ENCODE measurements around the gene GNAT1.

Gene GNAT1

DNA sequence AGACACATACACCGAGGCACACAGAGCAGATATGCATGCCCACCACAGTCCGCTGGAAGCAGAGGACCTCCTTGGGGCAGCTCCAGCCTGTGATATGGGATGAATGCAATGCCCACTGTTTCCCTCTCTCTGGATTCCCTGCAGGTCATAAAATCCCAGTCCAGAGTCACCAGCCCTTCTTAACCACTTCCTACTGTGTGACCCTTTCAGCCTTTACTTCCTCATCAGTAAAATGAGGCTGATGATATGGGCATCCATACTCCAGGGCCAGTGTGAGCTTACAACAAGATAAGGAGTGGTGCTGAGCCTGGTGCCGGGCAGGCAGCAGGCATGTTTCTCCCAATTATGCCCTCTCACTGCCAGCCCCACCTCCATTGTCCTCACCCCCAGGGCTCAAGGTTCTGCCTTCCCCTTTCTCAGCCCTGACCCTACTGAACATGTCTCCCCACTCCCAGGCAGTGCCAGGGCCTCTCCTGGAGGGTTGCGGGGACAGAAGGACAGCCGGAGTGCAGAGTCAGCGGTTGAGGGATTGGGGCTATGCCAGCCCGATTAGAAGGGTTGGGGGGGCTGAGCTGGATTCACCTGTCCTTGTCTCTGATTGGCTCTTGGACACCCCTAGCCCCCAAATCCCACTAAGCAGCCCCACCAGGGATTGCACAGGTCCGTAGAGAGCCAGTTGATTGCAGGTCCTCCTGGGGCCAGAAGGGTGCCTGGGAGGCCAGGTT is at the start of gene GNAT1:
GNAT1 (plus strand) TSS at position 675 of the 725 bp plus-strand sequence. CDS start 116 bp downstream, outside the sequence.
- peak; percentile 41 to 48 for DNase-seq

DNA sequence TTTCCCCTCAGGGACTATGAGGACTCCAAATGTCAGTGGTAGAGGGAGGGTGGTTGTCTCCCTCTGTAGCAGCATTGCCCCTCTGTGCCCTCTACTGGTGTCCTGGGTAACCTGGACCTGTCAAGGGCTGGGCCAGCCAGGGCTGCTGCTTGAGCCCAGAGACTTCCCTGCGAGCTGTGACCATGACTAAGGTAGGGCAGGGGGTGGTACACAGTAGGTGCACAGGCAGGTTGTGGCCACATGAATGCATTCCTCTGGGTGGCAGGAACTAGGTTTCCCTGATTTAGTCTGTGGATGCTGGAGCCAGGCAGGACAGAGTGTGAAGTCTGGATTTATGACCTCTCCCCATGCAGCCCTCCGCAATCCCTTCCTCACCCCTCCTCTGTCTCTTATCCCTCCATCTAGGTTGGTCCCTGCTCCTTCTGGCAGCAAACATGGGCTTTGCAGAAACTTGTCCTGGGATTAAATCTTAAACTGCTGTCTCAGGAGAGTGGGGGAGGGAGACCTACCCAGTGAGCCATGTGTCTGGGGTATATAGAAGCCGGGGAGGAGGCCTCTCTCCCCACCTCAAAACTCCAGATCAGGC is 45.0 kb upstream of the GNAT1 start:
- DNase-seq, result no peak

- DNase-seq, result no peak
These were observed 44.4 kb upstream of the GNAT1 start for GRCh38 chr3:50147016-50147415.

DNA sequence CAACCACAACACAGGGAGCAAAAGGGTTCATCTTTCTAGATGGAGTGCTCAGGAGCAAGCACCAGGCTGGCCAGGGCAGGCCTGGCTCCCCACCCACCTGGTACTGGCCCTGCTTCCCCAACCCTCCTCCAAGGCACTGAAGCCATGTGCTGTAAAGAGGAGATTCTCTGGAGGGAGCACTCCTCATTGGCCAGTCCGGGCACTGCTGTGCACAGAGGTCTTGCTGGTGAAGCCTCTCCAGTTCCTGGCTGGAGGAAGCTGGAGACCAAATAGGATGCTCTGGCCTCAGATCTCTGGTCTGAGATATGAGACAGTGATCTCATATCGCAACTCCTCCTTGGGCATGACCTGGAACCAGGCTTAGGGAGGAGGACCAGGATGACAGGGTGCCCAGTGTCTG is 44.0 kb upstream of the GNAT1 start:
- no peak for DNase-seq

- DNase-seq, result no peak
These were observed 43.5 kb upstream of the GNAT1 start for GRCh38 chr3:50147861-50148260.

- no peak for DNase-seq
These were observed 41.0 kb upstream of the GNAT1 start for GRCh38 chr3:50150404-50150750.

DNA sequence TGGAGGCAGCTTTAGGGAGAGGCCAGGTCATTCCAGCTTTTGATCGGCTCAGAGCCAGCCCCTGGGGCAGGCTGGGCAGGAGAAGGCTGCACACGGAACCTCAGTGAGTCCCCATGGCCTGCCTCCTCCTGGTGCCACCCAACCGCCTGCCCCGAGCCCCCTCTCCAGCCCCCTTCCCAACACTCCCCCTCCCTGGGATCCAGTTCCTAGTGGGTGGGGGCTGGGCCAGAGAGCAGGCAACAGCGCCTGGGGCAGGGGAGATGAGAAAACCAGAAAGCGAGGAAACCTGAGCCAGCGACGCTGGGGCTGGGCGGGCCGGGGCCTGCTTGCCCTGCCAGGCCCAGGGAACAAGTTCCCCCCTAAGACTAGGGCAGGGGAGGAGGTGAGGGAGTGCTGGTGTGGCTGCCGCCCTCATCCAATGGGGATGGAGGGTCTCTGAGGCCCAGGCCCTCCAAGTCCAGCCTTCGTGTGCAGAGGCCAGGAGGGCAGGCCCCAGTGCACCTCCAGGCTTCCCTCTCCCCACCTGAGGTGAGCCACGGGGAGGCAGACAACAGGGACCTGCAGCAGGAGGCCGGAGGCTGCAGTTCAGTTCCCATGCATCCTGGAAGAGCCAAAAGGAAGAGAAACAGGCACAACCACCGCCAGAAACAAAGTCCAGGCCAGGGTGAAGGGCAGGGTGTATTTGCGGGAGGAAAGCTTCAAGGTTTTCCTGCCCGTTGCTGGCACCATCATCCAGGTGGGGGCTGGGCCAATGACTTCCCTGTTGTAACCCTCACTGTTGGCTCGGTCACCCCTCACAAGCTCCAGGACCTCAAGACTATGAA is 40.3 kb upstream of the GNAT1 start:
- DNase-seq, result no peak

DNA sequence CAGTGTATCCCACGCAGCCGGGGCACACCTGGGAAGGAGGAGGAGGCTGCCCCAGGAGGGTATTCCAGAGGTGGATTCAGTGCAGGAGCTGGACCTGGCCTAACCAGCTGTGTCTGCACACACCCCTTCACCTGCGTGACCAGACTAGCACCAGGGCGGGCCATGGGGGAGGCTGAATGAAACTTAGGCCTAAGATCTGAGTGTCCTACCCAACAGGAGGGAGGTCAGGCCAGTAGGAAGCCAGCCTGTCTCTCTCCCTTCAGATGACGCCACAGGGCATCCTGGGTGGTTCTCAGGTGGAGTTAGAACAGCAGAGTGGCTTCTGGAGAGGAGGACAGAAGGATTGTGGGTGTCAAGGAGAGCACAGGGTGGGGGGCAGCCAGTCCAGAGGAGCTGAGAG is 39.7 kb upstream of the GNAT1 start:
- no peak for DNase-seq

GRCh38 chr3:50153782-50154475 is 37.5 kb upstream of the GNAT1 start:
- DNase-seq, result no peak

DNA sequence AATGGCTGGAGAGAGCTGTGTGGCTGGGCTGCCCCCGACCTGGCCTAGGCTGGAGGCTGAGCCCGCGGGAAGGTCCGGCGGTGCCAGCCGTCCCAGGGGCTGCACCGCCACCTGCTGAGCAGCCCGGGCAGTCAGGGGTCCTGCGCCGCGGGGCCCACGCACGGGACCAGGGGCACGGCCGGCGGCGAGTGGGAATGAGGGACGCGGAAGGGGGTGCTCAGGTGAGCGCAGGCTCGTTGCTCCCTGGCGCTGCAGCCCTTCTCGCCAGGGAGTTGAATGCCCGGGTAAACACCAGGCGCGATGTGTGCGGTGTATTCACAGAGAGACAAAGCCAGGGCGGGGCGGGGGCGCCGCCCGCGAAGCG is 37.0 kb upstream of the GNAT1 start:
- peak; percentile 27 to 51 for DNase-seq

GRCh38 chr3:50154840-50155490 is 36.4 kb upstream of the GNAT1 start, which contains the start of gene SEMA3F:
Gene SEMA3F (plus strand): TSS chr3:50155324. CDS start chr3:50159623, 4,299 bp downstream.
- DNase-seq, result peak; percentile 34 to 51

DNA sequence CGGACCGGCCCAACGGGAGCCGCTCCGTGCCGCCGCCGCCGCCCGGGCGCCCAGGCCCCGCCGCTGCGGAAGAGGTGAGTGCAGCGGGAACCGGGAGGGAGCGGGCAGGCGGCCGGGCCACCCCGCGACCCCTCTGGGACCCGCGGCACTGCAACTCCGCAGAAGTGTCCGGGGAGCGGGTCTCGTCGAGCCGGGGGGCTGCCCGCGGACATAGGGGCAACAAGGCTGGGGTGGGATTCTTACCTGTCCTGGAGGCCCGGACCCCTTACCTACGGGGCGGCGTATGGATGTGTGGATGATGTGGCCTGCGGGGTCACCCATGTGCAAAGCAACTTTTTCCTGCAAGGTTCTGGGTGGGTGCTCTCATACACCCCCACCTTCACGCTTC is 35.9 kb upstream of the GNAT1 start:
- DNase-seq, result no peak

GRCh38 chr3:50155891-50156290 is 35.5 kb upstream of the GNAT1 start:
- DNase-seq, result no peak

DNA sequence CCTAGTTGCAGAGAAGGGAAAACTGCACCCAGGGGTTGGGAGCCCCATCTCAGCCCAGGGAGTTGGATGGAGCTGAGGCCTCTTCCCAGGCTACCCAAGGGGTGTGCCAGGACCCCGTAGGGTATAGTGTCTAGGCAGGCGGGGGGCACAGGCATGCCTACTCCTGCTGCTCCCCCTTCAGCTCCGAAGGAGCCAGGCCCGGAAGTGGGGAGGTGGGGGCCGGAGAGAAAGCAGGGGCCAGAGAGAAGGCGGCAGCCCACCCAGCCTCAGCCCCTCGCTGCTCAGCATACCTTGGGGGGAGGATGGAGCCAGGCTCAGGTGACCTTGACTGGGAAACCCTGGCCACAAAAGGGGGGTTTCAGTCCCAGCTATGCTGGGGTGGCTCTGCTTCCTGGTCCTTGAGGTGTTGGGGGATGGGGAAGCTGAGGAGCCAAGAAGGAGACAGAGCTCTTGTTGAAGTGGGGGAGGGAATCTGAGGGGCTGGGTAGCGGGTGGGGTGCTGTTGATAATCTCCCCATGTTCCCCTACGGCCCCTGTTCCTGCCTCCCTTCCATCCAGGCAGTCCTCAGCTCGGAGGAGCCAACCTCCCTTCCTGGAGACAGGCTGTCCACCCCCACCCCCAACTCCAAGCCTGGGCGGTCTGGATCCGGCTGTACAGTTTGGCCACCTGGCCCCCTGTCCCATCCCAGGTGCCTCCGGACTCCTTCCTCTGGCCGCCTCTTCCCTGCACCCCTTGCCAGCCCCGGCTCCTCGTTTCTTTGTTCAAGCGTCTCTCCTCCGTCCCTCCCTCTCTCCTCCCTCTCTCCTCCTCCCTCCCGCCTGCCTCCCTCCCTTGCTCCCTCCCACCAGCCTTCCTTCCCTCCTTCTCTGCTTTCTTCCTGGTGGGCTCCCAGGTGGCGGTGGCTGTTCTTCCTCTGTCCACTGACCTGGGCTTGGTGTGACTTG is 34.6 kb upstream of the GNAT1 start:
- no peak for DNase-seq

GRCh38 chr3:50157827-50158529 is 33.4 kb upstream of the GNAT1 start:
- no peak for DNase-seq

GRCh38 chr3:50158530-50159146 is 32.8 kb upstream of the GNAT1 start:
- no peak for DNase-seq

DNA sequence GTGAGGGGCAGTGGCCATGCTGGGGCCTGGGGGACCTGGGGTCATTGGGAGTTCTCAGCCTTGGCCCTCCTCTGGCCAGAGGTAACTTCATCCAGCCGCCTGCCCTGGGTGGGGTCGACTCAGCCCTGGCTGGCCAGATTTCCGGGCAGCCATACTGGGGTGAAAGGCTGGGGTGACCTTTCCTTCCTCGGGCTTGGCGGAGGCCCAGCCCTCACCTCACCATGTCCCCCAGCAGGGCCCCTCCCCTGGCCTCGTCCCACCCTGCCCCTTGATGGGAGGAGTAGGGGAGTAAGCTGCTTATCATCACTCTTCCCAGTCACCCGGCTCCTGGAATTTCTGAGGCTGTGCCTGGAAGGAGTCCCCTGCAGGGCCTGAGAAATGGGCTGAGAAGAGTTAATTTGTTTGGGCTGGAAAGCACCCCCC is 30.8 kb upstream of the GNAT1 start:
- no peak for DNase-seq

GRCh38 chr3:50161320-50161719 is 30.1 kb upstream of the GNAT1 start:
- DNase-seq, result no peak

DNA sequence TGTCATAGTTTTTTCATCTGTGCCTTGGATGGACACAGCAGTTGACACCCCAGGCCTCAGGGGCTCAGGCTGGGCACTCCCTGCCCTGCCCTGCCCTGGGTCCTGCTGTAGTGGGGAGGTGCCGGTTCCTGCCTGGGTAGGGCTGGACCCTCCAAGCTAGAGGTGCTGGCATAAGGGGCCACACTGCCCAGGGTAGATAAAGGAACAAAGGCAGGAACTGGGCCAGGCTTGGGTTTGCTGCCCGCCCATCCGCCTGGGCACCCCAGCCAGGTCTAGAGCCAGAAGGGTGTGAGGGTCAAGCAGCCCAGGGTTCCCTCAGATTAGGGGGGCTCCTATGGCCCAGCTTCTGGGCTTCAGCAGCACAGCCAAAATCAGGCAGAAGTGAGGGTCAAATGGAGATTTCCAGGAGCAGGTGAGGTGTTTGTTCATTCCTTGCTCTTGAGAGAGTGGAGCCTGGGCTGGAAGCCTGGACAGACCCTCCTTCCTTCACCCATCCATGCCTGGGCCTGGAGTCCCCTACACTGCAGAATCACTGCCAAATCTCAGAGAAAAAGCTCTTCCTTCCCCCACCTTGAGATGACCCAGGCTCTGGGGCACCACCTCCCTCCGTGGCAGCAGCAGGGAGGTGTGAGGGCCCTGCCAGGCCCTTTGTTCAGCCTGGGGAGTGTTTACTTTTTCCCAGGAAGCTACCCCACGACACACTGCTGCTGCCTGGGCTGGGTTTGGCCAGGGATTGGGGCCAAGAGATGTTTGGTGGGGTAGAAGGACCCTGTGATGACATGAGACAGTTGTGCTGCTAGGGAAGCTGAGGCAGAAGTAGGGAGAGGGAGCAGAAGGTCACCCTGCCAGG is 29.2 kb upstream of the GNAT1 start:
- no peak for DNase-seq
